Measurements from ENCODE around the gene PLCB1.

PLCB1 gene

DNA sequence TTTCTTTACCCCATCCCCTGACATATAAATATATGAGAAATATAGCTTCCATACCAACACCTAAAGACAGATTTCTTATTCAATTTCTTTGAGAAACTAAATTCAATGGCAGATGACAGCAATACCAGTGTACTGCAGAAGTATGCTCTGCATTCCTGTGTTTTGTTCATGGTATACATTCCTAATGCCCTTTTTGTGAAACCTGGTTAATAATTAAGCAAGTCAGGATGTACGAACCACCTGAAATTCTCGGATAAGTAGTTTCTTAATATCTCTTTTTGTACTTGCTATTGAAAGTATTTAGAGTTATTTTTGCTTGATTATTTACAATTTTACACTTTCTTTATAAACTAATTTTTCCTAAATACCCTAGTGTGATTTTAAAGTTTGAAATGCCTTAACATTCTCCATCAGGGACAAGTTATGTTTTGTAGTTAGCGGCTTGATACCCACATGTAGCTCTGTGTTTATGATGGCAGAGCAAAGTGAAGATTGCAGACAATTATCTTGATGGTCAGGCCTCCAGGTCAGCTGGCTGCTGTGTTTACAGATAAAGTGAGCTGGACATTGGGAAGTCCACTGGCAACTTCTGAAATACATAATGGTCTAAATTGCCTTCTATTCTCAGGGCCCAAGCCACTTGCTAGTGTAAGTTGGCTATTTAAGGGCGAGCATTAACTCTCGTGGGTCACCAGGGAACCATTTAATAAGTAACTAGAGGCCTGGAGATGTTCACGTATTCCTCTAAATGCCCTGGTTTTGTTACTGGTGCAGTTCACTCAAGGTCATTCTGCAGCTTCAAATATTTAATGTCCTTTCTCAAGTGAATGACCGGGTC, 58.2 kb downstream of the PLCB1 start:
- TF ChIP-seq, protein P1, sequence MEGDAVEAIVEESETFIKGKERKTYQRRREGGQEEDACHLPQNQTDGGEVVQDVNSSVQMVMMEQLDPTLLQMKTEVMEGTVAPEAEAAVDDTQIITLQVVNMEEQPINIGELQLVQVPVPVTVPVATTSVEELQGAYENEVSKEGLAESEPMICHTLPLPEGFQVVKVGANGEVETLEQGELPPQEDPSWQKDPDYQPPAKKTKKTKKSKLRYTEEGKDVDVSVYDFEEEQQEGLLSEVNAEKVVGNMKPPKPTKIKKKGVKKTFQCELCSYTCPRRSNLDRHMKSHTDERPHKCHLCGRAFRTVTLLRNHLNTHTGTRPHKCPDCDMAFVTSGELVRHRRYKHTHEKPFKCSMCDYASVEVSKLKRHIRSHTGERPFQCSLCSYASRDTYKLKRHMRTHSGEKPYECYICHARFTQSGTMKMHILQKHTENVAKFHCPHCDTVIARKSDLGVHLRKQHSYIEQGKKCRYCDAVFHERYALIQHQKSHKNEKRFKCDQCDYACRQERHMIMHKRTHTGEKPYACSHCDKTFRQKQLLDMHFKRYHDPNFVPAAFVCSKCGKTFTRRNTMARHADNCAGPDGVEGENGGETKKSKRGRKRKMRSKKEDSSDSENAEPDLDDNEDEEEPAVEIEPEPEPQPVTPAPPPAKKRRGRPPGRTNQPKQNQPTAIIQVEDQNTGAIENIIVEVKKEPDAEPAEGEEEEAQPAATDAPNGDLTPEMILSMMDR (IDR thresholded peaks at IDR 0.05; ENCODE audit: low read depth, low read length, missing control alignments): no peak
- no peak for DNase-seq (ENCODE audit: low read depth)
- H3K4me3 ChIP-seq (ENCODE audit: low read depth, low read length): no peak overlapping the region

DNA sequence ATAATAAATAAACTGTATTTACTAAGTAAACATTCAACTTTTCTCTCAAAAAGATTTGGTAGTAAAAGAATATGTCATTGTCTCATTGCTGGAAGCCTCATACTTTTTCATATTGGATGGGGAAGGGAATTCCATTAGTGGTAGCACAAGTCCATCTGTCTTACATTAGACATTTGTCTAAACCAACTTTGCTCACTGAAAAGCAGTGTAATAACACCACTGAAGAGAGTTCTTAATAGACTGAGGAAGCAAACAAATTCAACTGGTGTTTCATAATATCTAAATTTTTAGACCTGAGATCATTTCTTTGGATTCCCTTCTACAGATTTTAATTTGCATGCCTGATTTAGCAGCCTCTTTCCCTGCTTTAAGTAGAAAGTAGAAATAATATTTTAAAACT, 62.7 kb downstream of the PLCB1 start:
- DNase-seq (ENCODE audit: low read depth): no peak
- TF ChIP-seq, protein P1 (IDR thresholded peaks at IDR 0.05; ENCODE audit: low read depth, low read length, missing control alignments): no peak
- no peak overlapping the region for H3K4me3 ChIP-seq (ENCODE audit: low read depth, low read length)

DNA sequence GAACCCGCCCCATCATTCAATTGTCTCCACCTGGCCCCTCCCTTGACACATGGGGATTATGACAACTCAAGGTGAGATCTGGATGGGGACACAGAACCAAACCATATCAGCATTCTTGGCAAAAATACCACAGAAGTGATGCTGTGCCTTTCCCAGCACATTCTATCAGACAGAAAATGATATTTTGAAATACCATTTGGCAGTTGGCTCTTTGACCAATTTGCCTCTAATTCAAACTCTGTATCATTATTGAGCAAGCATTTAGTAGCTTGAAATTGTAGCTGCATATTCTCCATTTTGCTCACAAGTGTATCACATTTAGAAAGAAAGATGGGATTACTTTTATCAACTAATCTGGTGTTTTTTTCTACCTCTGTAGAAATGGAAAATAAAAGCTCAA, 64.0 kb downstream of the PLCB1 start:
- DNase-seq (ENCODE audit: low read depth): no peak
- H3K4me3 ChIP-seq (ENCODE audit: low read depth, low read length): no peak overlapping the region
- TF ChIP-seq, protein P1 (IDR thresholded peaks at IDR 0.05; ENCODE audit: low read depth, low read length, missing control alignments): no peak

DNA sequence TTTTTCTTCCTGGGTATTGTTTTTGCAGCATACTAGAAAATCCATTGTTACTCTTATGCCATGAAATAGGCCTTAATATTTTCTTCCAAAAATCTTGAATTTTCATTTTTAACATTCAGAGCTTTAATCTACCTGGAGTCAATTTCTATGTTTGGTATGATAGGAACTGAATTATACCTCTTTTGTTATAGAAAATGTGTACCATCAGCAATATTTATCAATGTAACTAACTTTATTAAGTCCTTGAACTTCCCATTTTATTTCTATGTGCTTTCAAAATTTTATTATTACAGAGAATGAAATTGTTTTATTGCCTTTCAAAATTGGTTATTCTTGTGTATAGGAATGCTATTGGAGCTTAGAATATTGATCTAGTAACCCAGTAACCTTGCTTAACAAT, 68.2 kb downstream of the PLCB1 start:
- TF ChIP-seq, protein P1 (IDR thresholded peaks at IDR 0.05; ENCODE audit: low read depth, low read length, missing control alignments): no peak
- H3K4me3 ChIP-seq (ENCODE audit: low read depth, low read length): no peak overlapping the region
- DNase-seq (ENCODE audit: low read depth): no peak

DNA sequence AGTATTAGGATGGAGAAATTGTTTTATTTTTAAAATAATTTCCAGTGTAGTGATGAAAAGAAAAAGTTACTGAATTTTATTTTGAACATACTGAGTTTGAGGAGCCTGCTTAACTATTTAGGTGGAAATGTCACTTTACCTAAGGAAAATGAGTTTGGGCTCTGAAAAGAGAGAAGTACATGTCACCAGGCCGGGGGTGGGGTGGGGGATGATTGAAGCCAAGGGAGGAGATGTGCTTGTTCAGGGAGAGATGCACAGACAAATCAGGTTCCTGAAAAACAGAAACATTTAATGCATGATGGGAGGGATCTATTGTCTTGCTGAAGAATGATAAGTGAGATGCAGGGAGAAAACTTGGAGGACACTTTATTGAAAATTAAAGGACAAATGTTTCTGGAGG, 71.3 kb downstream of the PLCB1 start:
- no peak for DNase-seq (ENCODE audit: low read depth)
- TF ChIP-seq, protein P1 (IDR thresholded peaks at IDR 0.05; ENCODE audit: low read depth, low read length, missing control alignments): no peak
- H3K4me3 ChIP-seq (ENCODE audit: low read depth, low read length): no peak overlapping the region

DNA sequence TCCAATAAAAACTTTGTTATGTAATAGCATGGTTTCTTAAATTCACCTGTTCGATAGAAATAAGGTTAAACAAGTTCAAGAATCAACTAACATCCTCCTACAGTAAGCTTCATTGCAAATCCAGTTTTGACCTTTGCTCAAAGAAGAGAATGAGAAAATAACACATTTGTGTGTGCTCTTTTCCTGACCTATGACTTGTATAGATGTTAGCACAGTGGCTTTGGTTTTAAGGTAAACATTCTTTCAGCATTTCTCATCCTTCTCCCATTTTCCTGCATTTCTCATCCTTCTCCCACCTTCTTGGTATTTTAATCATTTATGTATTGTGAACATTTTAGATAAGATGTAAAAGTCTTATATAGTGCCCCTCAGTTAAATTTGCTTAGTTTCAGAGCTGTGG, 73.9 kb downstream of the PLCB1 start:
- no peak overlapping the region for H3K4me3 ChIP-seq (ENCODE audit: low read depth, low read length)
- DNase-seq (ENCODE audit: low read depth): no peak
- TF ChIP-seq, protein P1 (IDR thresholded peaks at IDR 0.05; ENCODE audit: low read depth, low read length, missing control alignments): no peak

DNA sequence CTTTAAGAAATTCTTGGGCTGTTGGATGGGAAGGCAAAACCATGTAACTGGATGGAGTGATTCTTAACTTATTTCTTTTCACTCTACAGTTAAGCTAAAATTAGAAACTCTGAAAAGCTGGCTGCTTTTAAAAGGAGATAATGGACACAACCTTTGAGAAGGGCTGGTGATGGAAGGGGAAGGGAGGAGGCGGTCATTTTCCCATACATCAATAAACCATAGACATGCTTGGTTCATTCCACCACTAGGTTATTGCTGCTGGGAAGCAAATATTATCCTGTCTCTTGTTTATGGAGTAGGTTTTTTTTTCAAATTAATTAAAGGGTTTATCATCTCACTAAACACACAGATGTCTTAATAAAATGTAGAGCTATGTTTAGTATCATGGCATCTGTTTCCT, 76.2 kb downstream of the PLCB1 start:
- no peak for DNase-seq (ENCODE audit: low read depth)
- TF ChIP-seq, protein P1 (IDR thresholded peaks at IDR 0.05; ENCODE audit: low read depth, low read length, missing control alignments): no peak
- no peak overlapping the region for H3K4me3 ChIP-seq (ENCODE audit: low read depth, low read length)
